ENCODE data around the gene DR1. TPM values are rescaled to one million over a fixed set of nuclear protein-coding genes. Genes with fewer than 3 reads are reported as not detected.

The DR1 gene
- total and polyA plus RNA-seq, 2 of the 8 experiments (the other 6 are each of a cell fraction or from before 2014, with no cell fraction given) = 13.1 to 62.3 TPM

DNA sequence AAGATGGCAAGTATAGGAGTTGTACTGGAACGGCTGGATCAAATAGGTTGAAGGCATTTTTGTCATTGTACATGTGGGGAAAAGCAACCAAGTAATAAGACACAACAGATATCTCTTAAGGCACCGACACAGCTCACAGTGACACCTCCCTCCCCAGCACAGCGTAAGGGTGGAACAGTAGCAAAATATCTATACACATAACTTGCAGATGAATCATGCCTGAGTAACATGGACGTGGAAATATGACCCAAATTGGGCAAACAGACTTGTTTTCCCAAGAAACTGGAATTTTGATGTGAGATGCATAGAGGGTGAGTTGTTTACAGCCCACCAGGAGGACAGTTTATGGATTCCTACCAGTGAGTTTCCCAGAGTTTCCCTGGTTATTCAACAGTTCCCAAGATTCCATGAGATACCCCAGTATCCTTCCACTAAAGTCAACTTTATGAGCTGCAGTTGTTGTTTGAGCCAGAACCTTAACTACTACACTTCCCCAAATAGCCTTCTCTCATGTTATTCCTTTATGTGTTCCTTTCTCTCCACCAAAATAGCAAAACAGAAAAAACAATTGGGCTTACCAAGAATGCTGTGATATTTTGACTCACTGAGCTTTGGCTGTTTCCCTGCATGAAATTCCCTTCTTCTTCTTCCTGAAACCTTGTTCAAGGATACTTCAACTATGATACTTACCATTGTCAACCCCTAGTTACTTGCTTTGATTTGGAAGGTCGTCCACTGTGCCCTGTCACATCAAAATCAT is 7.1 kb upstream of the DR1 start (continued):
- TF ChIP-seq NANOG (IDR thresholded peaks at IDR 0.05; ENCODE audit: insufficient read depth, low read depth, low read length, poor library complexity, severe bottlenecking) (no peak), PHF8 (conservative IDR thresholded peaks at IDR 0.05; ENCODE audit: low read depth, low read length) (no peak), POLR2A (IDR thresholded peaks at IDR 0.05; ENCODE audit: control extremely low read depth in 1 of 2, low read depth in 2 of 2, low read length in 2 of 2) (no peak)
